ENCODE data around the gene INPP1.

Gene INPP1

GRCh38 chr2:190402986-190403603 lies 59.7 kb downstream of the INPP1 start:
- TF ChIP-seq CTCF (IDR thresholded peaks at IDR 0.05; ENCODE audit: borderline replicate concordance, extremely low read depth, low read length, poor library complexity, severe bottlenecking) = no peak
- no peak for TF ChIP-seq EZH2 (IDR thresholded peaks at IDR 0.05; ENCODE audit: borderline replicate concordance, low read depth, low read length, severe bottlenecking)
- no peaks in the 10 kb centered on the region for H3K9me3 ChIP-seq (ENCODE audit: insufficient read depth, low read length, severe bottlenecking)
- H3K4me2 ChIP-seq (ENCODE audit: insufficient read depth, low read length) = no peak overlapping the region
- no peaks in the 10 kb centered on the region for H4K20me1 ChIP-seq (ENCODE audit: insufficient read depth, low read length)
- no peaks in the 10 kb centered on the region for H3K27me3 ChIP-seq (ENCODE audit: insufficient read depth, low read length, poor library complexity)
- no peak overlapping the region for H3K9ac ChIP-seq (ENCODE audit: low read depth, low read length)
- H3K4me1 ChIP-seq (ENCODE audit: insufficient read depth, low read length) = peaks cover 13% of the 10 kb centered on the region
- no peak overlapping the region for H3K27ac ChIP-seq (ENCODE audit: low read length)
- H3K4me3 ChIP-seq (ENCODE audit: low read depth in 1 of 2, low read length in 2 of 2) = no peak overlapping the region
- DNase-seq (no peak), ATAC-seq (ENCODE audit: insufficient read depth, low read depth) (no peak)
- no peak overlapping the region for H2AFZ ChIP-seq (ENCODE audit: low read depth, low read length)
- no peaks in the 10 kb centered on the region for H3K79me2 ChIP-seq (ENCODE audit: insufficient read depth, low read length)
- no peaks in the 10 kb centered on the region for H3K36me3 ChIP-seq (ENCODE audit: insufficient read depth, low read length)

DNA sequence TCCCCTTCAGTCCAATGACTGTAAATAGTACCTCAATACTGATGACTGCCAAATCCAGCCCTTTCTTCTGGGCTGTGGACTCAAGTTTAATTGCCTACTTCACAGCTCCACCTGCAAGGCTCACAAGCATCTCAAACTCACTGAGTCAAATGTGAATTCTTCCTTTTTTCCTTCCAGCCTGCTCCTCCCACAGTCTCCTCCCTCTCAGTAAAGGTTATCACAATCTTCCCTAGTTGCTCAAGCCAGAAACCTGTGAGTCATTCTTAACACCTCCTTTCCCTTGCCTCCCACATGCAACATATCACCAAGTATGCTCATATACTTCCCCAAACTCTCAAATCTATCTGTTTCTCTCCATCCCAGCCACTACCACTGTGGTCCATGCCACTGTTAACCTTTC lies 61.1 kb downstream of the INPP1 start:
- ATAC-seq (ENCODE audit: insufficient read depth, low read depth) = no peak
- H3K27ac ChIP-seq (ENCODE audit: low read length) = no peak overlapping the region
- H2AFZ ChIP-seq (ENCODE audit: low read depth, low read length) = no peak overlapping the region; the same call in 1 of the 2 replicates
- DNase-seq = no peak
- H3K27me3 ChIP-seq (ENCODE audit: insufficient read depth, low read length, poor library complexity) = no peaks in the 10 kb centered on the region
- TF ChIP-seq EZH2 (IDR thresholded peaks at IDR 0.05; ENCODE audit: borderline replicate concordance, low read depth, low read length, severe bottlenecking) = no peak
- no peak for TF ChIP-seq CTCF (IDR thresholded peaks at IDR 0.05; ENCODE audit: borderline replicate concordance, extremely low read depth, low read length, poor library complexity, severe bottlenecking)
- H4K20me1 ChIP-seq (ENCODE audit: insufficient read depth, low read length) = no peaks in the 10 kb centered on the region
- H3K9ac ChIP-seq (ENCODE audit: low read depth, low read length) = no peak overlapping the region
- peaks cover 8% of the 10 kb centered on the region for H3K79me2 ChIP-seq (ENCODE audit: insufficient read depth, low read length)
- H3K4me2 ChIP-seq (ENCODE audit: insufficient read depth, low read length) = no peak overlapping the region
- H3K9me3 ChIP-seq (ENCODE audit: insufficient read depth, low read length, severe bottlenecking) = no peaks in the 10 kb centered on the region
- no peak overlapping the region for H3K4me3 ChIP-seq (ENCODE audit: low read depth in 1 of 2, low read length in 2 of 2)
- H3K36me3 ChIP-seq (ENCODE audit: insufficient read depth, low read length) = no peaks in the 10 kb centered on the region
- H3K4me1 ChIP-seq (ENCODE audit: insufficient read depth, low read length) = peaks cover 19% of the 10 kb centered on the region

DNA sequence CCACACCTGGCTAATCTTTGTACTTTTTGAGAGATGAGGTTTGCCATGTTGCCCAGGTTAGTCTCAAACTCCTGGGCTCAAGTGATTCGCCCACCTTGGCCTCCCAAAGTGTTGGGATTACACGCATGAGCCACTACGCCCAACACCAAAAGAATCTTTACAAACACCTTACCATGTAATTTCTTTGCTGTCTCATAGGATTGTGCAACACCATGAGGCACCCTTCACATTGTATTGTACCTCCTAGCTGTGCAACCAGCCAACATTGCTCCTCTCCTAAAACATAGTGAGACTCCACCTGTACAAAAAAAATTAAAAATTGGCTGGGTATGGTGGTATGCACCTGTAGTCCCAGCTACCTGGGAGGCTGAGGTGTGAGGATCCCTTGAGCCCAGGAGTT lies 61.7 kb downstream of the INPP1 start:
- H4K20me1 ChIP-seq (ENCODE audit: insufficient read depth, low read length) = no peaks in the 10 kb centered on the region
- H3K79me2 ChIP-seq (ENCODE audit: insufficient read depth, low read length) = peaks cover 14% of the 10 kb centered on the region
- DNase-seq (no peak), ATAC-seq (ENCODE audit: insufficient read depth, low read depth) (no peak)
- H3K4me1 ChIP-seq (ENCODE audit: insufficient read depth, low read length) = peaks cover 24% of the 10 kb centered on the region
- no peak overlapping the region for H2AFZ ChIP-seq (ENCODE audit: low read depth, low read length)
- H3K4me3 ChIP-seq (ENCODE audit: low read depth in 1 of 2, low read length in 2 of 2) = no peak overlapping the region
- H3K9ac ChIP-seq (ENCODE audit: low read depth, low read length) = no peak overlapping the region
- no peaks in the 10 kb centered on the region for H3K27me3 ChIP-seq (ENCODE audit: insufficient read depth, low read length, poor library complexity)
- no peak for TF ChIP-seq EZH2 (IDR thresholded peaks at IDR 0.05; ENCODE audit: borderline replicate concordance, low read depth, low read length, severe bottlenecking)
- no peak for TF ChIP-seq CTCF (IDR thresholded peaks at IDR 0.05; ENCODE audit: borderline replicate concordance, extremely low read depth, low read length, poor library complexity, severe bottlenecking)
- H3K27ac ChIP-seq (ENCODE audit: low read length) = no peak overlapping the region
- no peaks in the 10 kb centered on the region for H3K36me3 ChIP-seq (ENCODE audit: insufficient read depth, low read length)
- H3K4me2 ChIP-seq (ENCODE audit: insufficient read depth, low read length) = no peak overlapping the region
- no peaks in the 10 kb centered on the region for H3K9me3 ChIP-seq (ENCODE audit: insufficient read depth, low read length, severe bottlenecking)

Measured in DND-41 (cell line).